Measurements from ENCODE around the gene REPS2.

Gene REPS2

GRCh38 chrX:17007134-17007768, 60.8 kb downstream of the REPS2 start:
- no peak for DNase-seq

DNA sequence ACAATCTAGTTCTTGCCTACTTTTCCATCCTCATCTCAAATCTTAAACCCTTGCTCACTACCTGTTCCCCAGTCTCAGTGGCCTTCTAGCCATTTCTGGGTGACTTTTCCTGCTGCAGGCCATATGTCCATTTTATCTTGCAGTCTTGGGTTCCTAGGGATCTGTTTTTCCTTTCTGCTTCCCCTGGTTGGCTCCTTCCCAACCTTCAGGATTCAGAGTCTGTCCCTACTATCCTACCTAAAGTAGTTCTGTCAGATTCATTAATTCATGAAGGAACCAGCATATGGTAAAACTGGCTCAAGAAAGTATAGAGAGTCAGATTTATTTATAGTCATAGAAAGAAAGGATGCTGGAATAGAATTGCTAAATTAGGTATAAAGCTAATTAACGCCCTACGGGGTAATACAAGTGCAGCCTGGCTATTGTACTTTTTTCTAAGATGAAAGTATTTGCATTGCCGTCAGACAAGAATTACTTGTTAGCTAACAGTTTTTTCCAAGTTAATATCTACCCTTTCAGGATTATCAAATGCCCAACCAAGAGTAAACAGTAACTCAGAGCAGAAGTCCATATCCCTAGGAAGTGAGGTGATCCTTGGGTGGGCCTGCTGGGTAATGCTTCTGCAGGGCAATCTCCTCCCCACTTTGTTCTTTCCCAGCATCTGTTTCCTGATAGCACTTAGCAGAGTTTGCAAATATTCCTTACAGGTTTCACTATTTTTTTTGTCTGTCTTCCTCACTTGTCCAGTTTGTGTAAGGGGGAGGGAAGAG, 63.6 kb downstream of the REPS2 start:
- peak in 1 of 2 experiments; percentile 0 for DNase-seq

DNA sequence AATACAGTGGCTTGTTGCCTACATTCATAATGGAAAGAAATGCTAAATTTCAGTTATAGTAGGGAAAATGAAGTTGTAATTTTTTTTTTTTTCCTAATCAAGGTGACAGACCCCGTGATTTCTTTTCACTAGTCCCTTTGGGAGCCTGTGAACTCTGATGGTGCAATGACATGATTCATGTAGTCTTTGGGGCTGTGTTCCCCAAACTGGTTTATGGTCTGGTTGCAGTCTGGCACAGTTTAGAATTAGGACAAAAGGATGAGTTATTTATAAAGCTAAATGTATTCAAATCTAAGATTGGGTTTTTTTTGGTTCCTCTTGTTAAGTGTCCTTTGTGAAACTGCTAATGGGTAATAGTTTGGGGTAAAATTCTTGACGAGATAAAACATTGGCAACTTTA, 66.0 kb downstream of the REPS2 start:
- DNase-seq, result no peak

DNA sequence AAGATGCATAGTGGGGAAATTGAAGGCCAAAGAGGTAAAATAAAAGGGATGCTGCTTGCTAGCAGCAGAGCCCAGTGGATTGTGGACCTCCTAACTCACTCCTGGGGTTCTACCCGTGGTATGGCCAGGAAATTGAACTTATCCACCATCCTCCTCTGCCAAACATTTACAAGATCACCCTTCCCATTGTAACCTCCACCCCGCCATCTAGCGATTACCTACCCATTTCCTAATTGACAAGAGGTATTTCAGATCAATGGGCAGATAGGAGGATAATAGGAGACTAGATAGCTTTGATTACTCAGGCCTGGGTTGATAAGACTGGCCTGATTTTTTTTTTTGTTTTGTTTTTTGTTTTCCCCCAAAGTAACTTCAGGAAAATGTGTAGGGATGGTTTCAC, 67.8 kb downstream of the REPS2 start:
- DNase-seq, result no peak

GRCh38 chrX:17017134-17017533, 70.7 kb downstream of the REPS2 start:
- DNase-seq, result no peak

- DNase-seq, result no peak
These were observed 73.9 kb downstream of the REPS2 start for GRCh38 chrX:17020356-17020755.

DNA sequence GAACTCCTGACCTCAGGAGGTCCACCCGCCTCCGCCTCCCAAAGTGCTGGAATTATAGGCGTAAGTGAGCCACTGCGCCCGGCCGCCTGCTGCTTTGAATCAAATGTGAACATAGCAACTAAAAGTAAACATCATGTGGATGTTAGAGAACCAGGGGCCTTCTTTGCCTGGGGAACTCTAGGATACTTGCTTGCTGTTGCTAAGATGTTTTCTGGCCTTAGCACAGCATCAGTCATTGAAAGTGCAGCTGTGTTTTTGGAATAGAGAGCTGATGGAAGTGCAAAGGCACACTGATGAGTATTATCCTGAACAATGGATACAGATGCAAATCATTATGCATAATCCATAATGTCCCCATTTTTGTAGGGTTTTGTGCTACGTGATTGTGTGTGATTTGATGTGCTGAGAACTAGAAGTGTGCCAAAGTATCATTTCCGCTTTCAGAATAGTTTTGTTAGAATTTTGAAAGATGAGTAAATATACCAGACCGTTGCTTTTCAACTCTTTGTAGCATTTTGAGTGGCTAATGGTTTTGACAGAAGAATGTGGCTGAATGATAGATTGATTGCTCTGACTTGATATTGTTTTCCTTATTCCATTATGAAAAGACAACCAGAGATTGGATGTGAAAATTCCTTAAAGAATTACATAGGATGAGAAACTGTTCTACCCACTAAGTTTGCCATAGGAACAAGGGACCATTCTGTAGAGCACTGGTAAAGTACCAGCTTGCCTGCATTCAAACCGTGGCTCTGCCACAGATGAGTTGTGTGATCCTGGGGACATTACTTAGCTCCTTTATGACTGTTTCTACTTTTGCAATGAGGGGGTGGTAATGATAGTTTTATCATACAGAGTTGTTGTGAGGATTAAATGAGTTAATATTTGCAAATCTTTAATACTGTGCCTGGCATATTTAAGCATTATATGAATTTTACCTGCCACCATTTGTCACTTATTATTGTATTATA, 74.7 kb downstream of the REPS2 start:
- no peak for DNase-seq

DNA sequence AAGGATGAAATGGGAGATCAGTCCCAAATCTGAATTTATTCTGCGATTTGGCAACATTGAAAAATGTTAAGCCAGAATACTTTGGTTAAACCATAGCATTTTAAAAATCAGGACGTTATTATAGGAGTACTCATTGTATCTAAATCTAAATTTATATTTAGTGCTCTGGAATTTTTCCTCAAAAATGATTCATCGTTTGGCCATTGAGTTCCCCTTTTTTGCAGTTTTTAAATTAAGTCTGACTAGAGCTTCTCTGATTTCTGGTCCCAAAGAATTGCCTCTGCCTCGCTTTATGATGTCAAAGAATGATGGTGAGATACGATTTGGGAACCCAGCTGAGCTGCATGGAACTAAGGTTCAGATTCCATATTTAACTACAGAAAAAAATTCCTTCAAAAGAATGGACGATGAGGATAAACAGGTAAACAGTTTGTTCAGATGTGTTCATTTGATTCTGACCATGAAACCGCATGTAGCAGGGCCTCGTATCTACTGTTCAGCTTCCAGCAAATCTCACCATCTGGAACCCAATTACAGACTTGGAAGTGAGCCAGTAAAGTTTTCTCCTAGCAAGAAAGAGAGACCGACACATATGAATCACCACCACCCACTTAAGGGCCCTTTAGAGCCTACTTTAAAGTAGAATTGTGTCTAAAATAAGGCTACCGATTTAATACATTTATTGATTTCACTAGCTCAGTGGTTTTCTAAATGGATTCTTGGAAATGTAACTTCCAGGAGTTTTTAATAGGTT, 75.6 kb downstream of the REPS2 start:
- DNase-seq, result no peak

GRCh38 chrX:17023661-17024060, 77.2 kb downstream of the REPS2 start:
- DNase-seq, result no peak

DNA sequence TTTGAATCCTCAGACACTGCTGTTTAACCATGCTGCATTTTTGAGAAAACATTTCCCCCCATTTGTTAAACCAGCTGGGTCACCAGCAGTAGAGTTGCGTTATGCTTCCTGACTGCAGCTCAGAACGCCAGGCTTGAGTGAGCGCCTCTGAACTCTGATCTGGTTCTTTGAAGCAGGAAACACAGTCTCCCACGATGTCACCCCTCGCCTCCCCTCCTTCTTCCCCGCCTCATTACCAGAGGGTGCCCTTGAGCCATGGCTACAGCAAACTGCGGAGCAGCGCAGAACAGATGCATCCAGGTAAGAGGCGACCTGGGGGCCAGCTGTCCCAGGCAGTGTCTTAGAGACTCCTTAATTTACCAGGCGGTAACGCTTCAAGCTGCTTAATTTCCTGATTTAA, 78.4 kb downstream of the REPS2 start:
- peak in 1 of 2 experiments; percentile 10 for DNase-seq

DNA sequence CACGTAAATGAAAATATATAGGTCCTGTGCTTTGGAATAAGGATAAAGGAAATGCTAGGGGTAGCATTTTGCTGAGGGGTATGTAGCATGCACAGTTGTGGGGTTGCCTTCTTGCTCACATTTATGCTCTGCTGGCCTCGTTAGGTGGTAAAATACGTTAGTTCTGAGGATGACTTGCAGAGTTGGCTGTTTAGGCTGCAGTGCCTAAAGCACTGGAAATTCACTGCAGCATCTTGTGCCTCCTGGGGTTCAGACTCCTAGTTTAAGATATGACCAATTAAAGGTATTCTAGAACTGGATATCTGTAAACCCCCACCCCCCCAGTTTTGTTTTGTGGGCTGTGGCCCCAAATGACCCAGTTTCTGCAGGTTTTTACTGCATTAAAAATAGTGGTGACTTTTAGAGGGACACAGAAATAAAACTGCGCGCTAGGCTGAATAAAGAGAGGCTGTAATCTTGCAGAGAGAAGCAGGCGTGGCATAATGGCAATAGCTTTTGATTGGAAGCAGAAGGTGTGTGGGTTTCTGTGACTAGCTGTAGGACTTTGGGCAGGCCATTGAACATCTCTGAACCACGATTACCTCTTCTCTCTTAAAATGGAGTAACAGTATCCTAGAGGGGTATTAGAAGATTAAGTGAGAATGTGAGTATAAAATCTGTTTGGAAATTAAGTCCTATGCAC, 79.3 kb downstream of the REPS2 start:
- peak in 1 of 2 experiments; percentile 3 for DNase-seq

GRCh38 chrX:17027931-17028330, 81.5 kb downstream of the REPS2 start:
- peak; percentile 37 to 40 for DNase-seq

DNA sequence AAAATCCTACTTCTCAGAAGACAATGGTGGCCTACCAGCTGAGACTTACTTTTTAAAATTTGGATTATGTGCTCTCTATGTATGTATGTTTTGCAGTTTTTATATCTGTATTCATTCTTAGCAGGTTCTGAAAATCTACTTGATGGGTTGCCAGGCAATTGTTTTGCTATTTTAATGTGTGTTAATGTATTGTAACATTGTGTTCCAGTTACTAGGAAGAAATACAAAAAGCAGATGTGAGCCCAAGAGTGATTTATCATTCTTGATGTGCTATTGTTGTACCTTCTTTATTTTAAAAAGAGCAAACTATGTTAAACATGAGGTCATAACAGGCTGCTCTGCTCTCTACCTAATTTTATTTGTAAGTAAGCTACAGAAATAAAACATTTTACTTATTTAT, 81.9 kb downstream of the REPS2 start:
- DNase-seq, result no peak

DNA sequence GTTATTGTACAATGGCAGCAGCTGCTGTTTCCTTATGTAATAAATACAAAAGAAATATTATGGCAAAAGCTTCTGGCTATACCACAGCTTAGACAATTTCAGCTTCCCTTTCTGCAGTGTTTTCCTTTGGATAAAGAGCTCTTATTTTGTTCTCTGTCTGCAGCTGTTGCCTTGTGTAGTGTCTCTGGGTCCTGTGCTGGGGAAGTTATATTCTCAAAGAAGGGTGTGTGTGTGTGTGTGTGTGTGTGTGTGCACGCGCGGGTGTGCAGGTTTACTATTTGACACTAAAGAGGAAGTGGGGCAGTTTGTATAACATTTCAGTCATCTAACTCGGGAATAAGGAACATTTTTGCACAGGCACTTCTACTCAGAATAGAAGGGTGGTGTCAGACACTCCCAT, 83.6 kb downstream of the REPS2 start:
- DNase-seq, result no peak

GRCh38 chrX:17030580-17031270, 84.3 kb downstream of the REPS2 start:
- no peak for DNase-seq

DNA sequence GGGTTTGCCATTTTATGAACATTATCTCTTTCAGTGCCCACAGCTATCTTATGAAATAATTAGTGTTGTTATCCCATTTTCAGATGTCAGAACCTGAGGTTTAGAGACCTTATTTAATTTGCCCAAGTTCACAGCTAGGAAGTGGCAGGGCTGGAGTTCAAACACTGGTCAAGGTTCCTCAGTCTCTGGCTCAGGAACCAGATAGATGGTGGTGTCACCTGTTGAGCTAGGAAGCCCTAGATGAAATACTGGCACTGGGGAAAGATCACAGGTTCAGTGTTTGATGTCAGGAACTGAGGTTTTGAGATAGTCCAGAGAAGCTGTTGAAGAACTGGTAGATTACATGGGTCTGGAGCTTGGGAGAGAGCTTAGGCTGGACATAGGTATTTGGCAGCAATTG, 85.4 kb downstream of the REPS2 start:
- DNase-seq, result no peak

DNA sequence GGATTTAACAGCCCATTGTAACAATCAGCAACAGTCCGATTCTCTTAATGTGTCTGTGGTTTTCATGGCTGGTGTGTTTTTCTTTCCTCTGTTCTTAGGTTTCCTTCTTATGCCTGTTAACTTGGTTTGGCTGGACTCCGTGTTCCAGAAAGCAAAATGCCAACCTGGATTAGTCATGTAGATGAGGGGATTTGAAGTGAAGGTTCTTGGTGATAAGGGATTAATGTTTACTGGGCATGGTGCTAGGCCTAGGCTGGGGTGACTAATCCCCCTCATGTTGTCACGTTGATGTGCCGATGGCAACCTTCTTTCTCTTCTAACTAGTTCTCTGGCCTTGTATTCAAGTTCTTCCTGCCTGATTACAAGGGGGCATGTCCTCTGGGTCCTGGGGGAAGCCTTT, 85.9 kb downstream of the REPS2 start:
- no peak for DNase-seq

DNA sequence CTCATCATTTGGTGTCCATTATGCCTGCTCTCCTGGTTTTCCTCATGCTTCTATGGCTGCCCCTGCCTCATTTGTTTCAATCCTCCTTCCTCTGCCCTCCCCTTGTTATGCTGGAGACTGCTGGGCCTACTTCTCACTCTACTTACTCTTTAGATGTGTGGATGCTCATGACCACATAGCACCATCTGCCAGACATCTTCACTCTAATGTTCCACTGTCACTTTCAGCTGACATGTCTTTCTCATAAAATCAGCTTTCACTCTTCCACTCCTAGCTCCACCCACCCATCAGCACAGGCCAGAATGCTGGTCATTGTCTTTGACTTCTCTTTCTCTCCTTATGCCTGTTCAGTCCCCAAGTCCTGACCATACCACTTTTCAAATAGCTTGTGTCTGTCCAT, 86.8 kb downstream of the REPS2 start:
- DNase-seq, result no peak

GRCh38 chrX:17035111-17035510, 88.7 kb downstream of the REPS2 start:
- DNase-seq, result no peak

- DNase-seq, result no peak
These were observed 89.9 kb downstream of the REPS2 start for GRCh38 chrX:17036171-17036961.

DNA sequence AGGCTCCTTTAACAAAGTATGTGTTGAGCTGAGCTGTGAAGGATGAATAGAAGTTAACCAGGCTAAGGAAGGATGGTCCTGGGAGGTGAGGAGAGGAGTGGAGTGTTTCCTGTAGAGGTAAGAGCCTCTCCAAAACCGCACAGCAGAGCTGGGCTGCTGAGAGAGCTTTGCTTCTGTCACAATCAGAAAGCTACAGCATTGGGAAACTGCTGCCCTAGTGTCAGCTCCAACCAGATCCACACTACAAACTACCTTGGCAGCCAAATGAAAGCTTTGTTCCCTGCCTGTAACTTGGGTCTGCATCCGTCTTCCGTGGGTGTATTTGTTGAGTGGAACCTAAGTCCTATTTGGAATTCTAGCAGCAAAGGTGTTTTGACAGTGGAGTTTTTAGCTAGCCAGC, 91.8 kb downstream of the REPS2 start:
- no peak for DNase-seq
